SK-N-SH treated with all-trans-retinoic acid at 6 μM for 48 hours (cell line): ENCODE data around the gene MINK1.

Experiments used
- ATAC-seq: fragments of 200-7000 bp; cut with Tn5 transposase; 3 replicates; pipeline ENCODE4 v1.9.1; 2020; ENCODE audit warnings: mild to moderate bottlenecking, moderate library complexity
- ARNTL ChIP-seq: fragments of 450-650 bp; formaldehyde crosslinking; IDR thresholded peaks from 2 replicates; pipeline ENCODE4 v1.5.0; 2020; ENCODE audit warnings: low read depth, mild to moderate bottlenecking, moderate library complexity, borderline replicate concordance
- BACH2 ChIP-seq: fragments of 250-450 bp; sonication (Bioruptor Pico); IDR thresholded peaks from 2 replicates; pipeline ENCODE4 v1.9.0; 2021; ENCODE audit warnings: mild to moderate bottlenecking, borderline replicate concordance
- CSDC2 ChIP-seq: fragments of 250-450 bp; sonication (Bioruptor Pico); IDR thresholded peaks from 2 replicates; pipeline ENCODE4 v1.5.0; 2020; ENCODE audit warnings: mild to moderate bottlenecking, moderate library complexity
- CSRNP3 ChIP-seq: fragments of 250-450 bp; sonication (Bioruptor Pico); IDR thresholded peaks from 2 replicates; pipeline ENCODE4 v1.5.1; 2021; ENCODE audit warnings: mild to moderate bottlenecking, moderate library complexity
- ESRRG ChIP-seq: fragments of 250-450 bp; sonication (Bioruptor Pico); IDR thresholded peaks from 2 replicates; pipeline ENCODE4 v1.6.1; 2021; ENCODE audit warnings: mild to moderate bottlenecking
- GLIS3 ChIP-seq: fragments of 250-450 bp; sonication (Bioruptor Pico); IDR thresholded peaks from 2 replicates; pipeline ENCODE4 v1.5.0; 2020; ENCODE audit warnings: mild to moderate bottlenecking, moderate library complexity
- ISL1 ChIP-seq: fragments of 250-450 bp; sonication (Bioruptor Pico); IDR thresholded peaks from 2 replicates; pipeline ENCODE4 v2.1.2; 2022; ENCODE audit warnings: mild to moderate bottlenecking, moderate library complexity
- POU6F1 ChIP-seq: fragments of 250-450 bp; sonication (Bioruptor Pico); IDR thresholded peaks from 2 replicates; pipeline ENCODE4 v1.8.0; 2021; ENCODE audit warnings: low read depth, mild to moderate bottlenecking, moderate library complexity, borderline replicate concordance
- PPARA ChIP-seq: fragments of 250-450 bp; sonication (Bioruptor Pico); IDR thresholded peaks from 2 replicates; pipeline ENCODE4 v1.5.0; 2020; ENCODE audit warnings: mild to moderate bottlenecking, borderline replicate concordance
- RARB ChIP-seq: fragments of 250-450 bp; sonication (Bioruptor Pico); IDR thresholded peaks from 2 replicates; pipeline ENCODE4 v1.8.0; 2021; ENCODE audit warnings: mild to moderate bottlenecking, moderate library complexity
- SNAI2 ChIP-seq: fragments of 250-450 bp; sonication (Bioruptor Pico); IDR thresholded peaks from 2 replicates; pipeline ENCODE4 v1.5.0; 2020; ENCODE audit warnings: mild to moderate bottlenecking, moderate library complexity
- TOX ChIP-seq: fragments of 250-450 bp; sonication (Bioruptor Pico); IDR thresholded peaks from 2 replicates; pipeline ENCODE4 v1.8.0; 2021; ENCODE audit warnings: mild to moderate bottlenecking, moderate library complexity, borderline replicate concordance
- TSHZ2 ChIP-seq: fragments of 250-450 bp; sonication (Bioruptor Pico); IDR thresholded peaks from 2 replicates; pipeline ENCODE4 v1.5.0; 2020; ENCODE audit warnings: mild to moderate bottlenecking, moderate library complexity
- ZC3H10 ChIP-seq: fragments of 250-450 bp; sonication (Bioruptor Pico); IDR thresholded peaks from 2 replicates; pipeline ENCODE4 v1.5.1; 2021; ENCODE audit warnings: mild to moderate bottlenecking, moderate library complexity
- ZFP3 ChIP-seq: fragments of 250-450 bp; sonication (Bioruptor Pico); IDR thresholded peaks from 2 replicates; pipeline ENCODE4 v1.5.0; 2020; ENCODE audit warnings: mild to moderate bottlenecking, moderate library complexity
- ZNF565 ChIP-seq: fragments of 450-650 bp; formaldehyde crosslinking; conservative IDR thresholded peaks from 2 replicates; pipeline ENCODE4 v1.5.0; 2020; ENCODE audit warnings: low read depth, mild to moderate bottlenecking, moderate library complexity
- ZNF70 ChIP-seq: fragments of 450-650 bp; formaldehyde crosslinking; IDR thresholded peaks from 2 replicates; pipeline ENCODE4 v1.5.0; 2020; ENCODE audit warnings: mild to moderate bottlenecking, moderate library complexity
- ZNF8 ChIP-seq: fragments of 450-650 bp; formaldehyde crosslinking; IDR thresholded peaks from 2 replicates; pipeline ENCODE4 v1.5.0; 2020; ENCODE audit warnings: mild to moderate bottlenecking, moderate library complexity
- TF ChIP-seq, protein P1 (sequence below): fragments of 250-450 bp; sonication (Bioruptor Pico); IDR thresholded peaks from 2 replicates; pipeline ENCODE4 v1.8.0; 2020; ENCODE audit warnings: mild to moderate bottlenecking, moderate library complexity, borderline replicate concordance
- TF ChIP-seq, protein P2 (sequence below): fragments of 250-450 bp; sonication (Bioruptor Pico); IDR thresholded peaks from 2 replicates; pipeline ENCODE4 v1.5.1; 2020; ENCODE audit warnings: low read depth, mild to moderate bottlenecking, moderate library complexity

MINK1 gene

DNA sequence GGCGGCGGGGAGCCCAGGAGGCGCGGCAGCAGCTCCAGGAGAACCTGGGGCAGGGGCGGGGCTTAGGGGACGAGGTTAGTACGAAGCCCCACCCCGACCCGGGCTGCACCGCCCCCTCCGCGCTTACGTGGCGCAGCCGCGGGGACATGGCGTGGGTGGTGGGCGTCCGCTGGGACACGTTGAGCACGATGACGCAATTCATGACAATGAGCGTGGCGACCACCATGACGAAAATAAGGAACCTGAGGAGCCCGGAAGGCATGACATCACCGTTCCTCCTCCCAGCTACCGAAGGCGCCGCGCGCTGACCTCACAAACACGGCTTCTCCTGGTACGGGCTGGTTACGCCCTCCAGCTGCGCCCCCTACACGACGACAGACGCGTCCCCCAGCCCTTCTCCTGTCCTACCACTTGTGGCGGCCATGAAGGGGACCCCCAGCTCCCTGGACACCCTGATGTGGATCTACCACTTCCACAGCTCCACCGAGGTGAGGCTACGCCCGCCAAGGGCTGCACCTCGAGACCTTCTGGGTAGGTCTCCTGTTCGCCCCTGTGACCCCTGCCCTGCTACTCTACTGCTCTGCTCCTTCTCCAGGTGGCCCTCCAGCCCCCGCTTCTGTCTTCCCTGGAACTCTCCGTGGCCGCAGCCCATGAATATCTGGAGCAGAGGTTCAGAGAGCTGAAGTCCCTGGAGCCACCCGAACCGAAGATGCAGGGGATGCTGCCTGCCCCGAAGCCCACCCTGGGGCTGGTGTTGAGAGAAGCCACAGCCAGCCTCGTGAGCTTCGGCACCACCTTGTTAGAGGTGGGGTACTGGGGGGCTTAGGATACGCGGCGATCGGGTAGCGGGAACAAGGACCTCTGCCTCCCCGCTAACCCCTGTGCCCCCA lies 66.4 kb downstream of the MINK1 start, which contains the start of gene C17orf107:
TSS of gene C17orf107 (plus strand) at position 196 of the 890 bp plus-strand sequence. CDS start at position 423, 227 bp downstream.
- no peak for ATAC-seq
- TF ChIP-seq ESRRG (CRISPR knock-in tag) (no peak), TOX (no peak), ZNF8 (CRISPR knock-in tag) (no peak), ISL1 (CRISPR knock-in tag) (no peak), CSRNP3 (CRISPR knock-in tag) (no peak), ZNF70 (CRISPR knock-in tag) (no peak), ARNTL (no peak), CSDC2 (CRISPR knock-in tag) (no peak)
- TF ChIP-seq, all 23 proteins: peak for 0

GRCh38 chr17:4900231-4901107 lies 67.3 kb downstream of the MINK1 start:
- ATAC-seq = no peak
- no peak for TF ChIP-seq POU6F1 (CRISPR knock-in tag)
- TF ChIP-seq RARB = no peak
- no peak for TF ChIP-seq CSDC2 (CRISPR knock-in tag)
- no peak for TF ChIP-seq CSRNP3 (CRISPR knock-in tag)
- no peak for TF ChIP-seq TSHZ2 (CRISPR knock-in tag)
- TF ChIP-seq ZC3H10 (CRISPR knock-in tag) = no peak
- no peak for TF ChIP-seq ARNTL
- TF ChIP-seq BACH2 = no peak
- TF ChIP-seq, protein P1, sequence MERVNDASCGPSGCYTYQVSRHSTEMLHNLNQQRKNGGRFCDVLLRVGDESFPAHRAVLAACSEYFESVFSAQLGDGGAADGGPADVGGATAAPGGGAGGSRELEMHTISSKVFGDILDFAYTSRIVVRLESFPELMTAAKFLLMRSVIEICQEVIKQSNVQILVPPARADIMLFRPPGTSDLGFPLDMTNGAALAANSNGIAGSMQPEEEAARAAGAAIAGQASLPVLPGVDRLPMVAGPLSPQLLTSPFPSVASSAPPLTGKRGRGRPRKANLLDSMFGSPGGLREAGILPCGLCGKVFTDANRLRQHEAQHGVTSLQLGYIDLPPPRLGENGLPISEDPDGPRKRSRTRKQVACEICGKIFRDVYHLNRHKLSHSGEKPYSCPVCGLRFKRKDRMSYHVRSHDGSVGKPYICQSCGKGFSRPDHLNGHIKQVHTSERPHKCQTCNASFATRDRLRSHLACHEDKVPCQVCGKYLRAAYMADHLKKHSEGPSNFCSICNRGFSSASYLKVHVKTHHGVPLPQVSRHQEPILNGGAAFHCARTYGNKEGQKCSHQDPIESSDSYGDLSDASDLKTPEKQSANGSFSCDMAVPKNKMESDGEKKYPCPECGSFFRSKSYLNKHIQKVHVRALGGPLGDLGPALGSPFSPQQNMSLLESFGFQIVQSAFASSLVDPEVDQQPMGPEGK (CRISPR knock-in tag) = no peak
- no peak for TF ChIP-seq ZNF565 (CRISPR knock-in tag)
- no peak for TF ChIP-seq GLIS3
- TF ChIP-seq TOX = no peak
- no peak for TF ChIP-seq ZNF8 (CRISPR knock-in tag)
- TF ChIP-seq SNAI2 = no peak
- TF ChIP-seq, protein P2, sequence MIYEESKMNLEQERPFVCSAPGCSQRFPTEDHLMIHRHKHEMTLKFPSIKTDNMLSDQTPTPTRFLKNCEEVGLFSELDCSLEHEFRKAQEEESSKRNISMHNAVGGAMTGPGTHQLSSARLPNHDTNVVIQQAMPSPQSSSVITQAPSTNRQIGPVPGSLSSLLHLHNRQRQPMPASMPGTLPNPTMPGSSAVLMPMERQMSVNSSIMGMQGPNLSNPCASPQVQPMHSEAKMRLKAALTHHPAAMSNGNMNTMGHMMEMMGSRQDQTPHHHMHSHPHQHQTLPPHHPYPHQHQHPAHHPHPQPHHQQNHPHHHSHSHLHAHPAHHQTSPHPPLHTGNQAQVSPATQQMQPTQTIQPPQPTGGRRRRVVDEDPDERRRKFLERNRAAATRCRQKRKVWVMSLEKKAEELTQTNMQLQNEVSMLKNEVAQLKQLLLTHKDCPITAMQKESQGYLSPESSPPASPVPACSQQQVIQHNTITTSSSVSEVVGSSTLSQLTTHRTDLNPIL (CRISPR knock-in tag) = no peak
- TF ChIP-seq ZNF70 (CRISPR knock-in tag) = no peak
- no peak for TF ChIP-seq PPARA (CRISPR knock-in tag)
- TF ChIP-seq ZFP3 (CRISPR knock-in tag) = no peak
